Measurements from ENCODE around the gene ZBED6. TPM values are rescaled to one million over a fixed set of nuclear protein-coding genes. Genes with fewer than 3 reads are reported as not detected.

ZBED6 gene
- total RNA-seq, 1 experiment from 2014 or later, result 35.6 TPM

DNA sequence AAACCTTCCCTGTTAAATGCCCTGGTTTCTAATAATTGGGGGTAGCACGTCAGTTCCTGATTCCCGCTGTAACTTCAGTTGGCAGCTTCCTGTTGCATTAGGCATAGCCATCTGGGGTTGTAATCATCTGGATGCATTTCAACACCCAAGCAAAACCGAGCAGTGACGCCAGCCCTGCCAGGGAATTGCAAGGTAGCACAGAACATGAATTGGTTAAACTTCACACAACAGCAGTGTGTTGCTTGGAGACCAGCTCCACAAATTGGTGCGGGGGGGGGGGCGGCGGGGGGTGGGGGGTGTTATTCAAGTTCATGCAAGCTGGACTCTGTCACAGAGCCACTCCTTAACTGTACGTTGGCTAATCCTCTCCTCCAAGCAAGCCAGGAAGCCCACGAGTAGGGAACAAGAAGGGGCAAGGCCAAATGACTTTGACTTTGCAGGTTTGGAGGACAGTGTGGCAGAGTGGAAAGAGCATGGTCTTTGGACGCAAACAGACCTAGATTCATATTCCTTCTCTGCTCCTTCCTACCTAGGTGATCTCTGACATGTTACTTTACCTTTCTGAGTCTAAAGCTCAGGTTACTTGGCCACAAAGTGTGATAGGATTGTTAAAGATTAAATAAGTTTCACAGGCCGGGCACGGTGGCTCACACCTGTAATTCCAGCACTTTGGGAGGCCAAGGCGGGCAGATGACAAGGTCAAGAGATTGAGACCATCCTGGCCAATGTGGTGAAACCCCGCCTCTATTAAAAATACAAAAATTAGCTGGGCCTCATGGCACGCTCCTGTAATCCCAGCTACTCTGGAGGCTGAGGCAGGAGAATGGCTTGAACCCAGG is 25.7 kb upstream of the ZBED6 start:
- intact Hi-C loops (cut with micrococcal nuclease; ENCODE audit: unreplicated experiment), result no loop called here
- Mint-ChIP-seq H3K4me3 (ENCODE audit: low read depth, unreplicated experiment) (peak overlapping the region; percentile 43), H3K27ac (ENCODE audit: unreplicated experiment) (peak overlapping the region; percentile 22), H3K27me3 (ENCODE audit: unreplicated experiment) (peaks cover 31% of the 10 kb centered on the region), H3K36me3 (ENCODE audit: insufficient read depth, unreplicated experiment) (no peaks in the 10 kb centered on the region), H3K4me1 (ENCODE audit: low read depth, unreplicated experiment) (peaks cover 23% of the 10 kb centered on the region), H3K9me3 (ENCODE audit: low read depth, unreplicated experiment) (no peaks in the 10 kb centered on the region)
- DNase-seq, result peak; percentile 70
- CTCF ChIA-PET, result interaction anchor here (0.5 to 0.6 kb wide), 3 partner anchors 211 to 729 kb away, joined by 3 to 4 read pairs (median 4); no protein-coding TSS in a partner anchor
- no peak for TF ChIP-seq CTCF (IDR thresholded peaks at IDR 0.05; ENCODE audit: unreplicated experiment)
- BruUV-seq (replicated peaks), result no TSS peak

GRCh38 chr1:203771901-203772301 is 23.5 kb upstream of the ZBED6 start:
- no TSS peak for BruUV-seq (replicated peaks)
- Mint-ChIP-seq H3K36me3 (ENCODE audit: insufficient read depth, unreplicated experiment) (no peaks in the 10 kb centered on the region), H3K27ac (ENCODE audit: unreplicated experiment) (no peak overlapping the region), H3K4me1 (ENCODE audit: low read depth, unreplicated experiment) (peaks cover 23% of the 10 kb centered on the region), H3K27me3 (ENCODE audit: unreplicated experiment) (peaks cover 25% of the 10 kb centered on the region), H3K4me3 (ENCODE audit: low read depth, unreplicated experiment) (no peak overlapping the region), H3K9me3 (ENCODE audit: low read depth, unreplicated experiment) (no peaks in the 10 kb centered on the region)
- no peak for DNase-seq
- TF ChIP-seq CTCF (IDR thresholded peaks at IDR 0.05; ENCODE audit: unreplicated experiment), result no peak
- CTCF ChIA-PET, result no interaction called here
- intact Hi-C loops (cut with micrococcal nuclease; ENCODE audit: unreplicated experiment), result no loop called here

DNA sequence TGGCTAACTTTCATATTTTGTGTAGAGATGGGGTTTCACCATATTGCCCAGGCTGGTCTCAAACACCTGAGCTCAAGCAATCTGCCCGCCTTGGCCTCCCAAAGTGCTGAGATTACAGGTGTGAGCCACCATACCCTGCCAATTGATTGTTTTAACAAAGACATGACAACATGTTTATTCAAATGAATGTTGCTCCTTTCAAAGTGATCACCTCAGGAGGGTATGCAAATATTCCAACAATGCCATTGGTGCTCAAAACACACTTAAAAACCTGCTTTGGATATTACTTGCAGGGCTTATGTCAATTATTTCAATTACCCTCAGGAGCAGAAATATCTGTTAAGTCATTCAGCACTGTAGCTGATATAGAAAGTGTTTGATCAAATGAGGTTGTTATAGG is 22.6 kb upstream of the ZBED6 start:
- H3K36me3 Mint-ChIP-seq (ENCODE audit: insufficient read depth, unreplicated experiment), result no peaks in the 10 kb centered on the region
- peaks cover 23% of the 10 kb centered on the region for H3K4me1 Mint-ChIP-seq (ENCODE audit: low read depth, unreplicated experiment)
- CTCF ChIA-PET, result no interaction called here

GRCh38 chr1:203776636-203777035 is 18.8 kb upstream of the ZBED6 start:
- no TSS peak for BruUV-seq (replicated peaks)
- Mint-ChIP-seq H3K4me3 (ENCODE audit: low read depth, unreplicated experiment) (no peak overlapping the region), H3K4me1 (ENCODE audit: low read depth, unreplicated experiment) (no peaks in the 10 kb centered on the region), H3K9me3 (ENCODE audit: low read depth, unreplicated experiment) (no peaks in the 10 kb centered on the region), H3K27ac (ENCODE audit: unreplicated experiment) (no peak overlapping the region), H3K36me3 (ENCODE audit: insufficient read depth, unreplicated experiment) (no peaks in the 10 kb centered on the region), H3K27me3 (ENCODE audit: unreplicated experiment) (peaks cover 4% of the 10 kb centered on the region)
- DNase-seq, result peak; percentile 12
- CTCF ChIA-PET, result no interaction called here
- intact Hi-C loops (cut with micrococcal nuclease; ENCODE audit: unreplicated experiment), result no loop called here
- no peak for TF ChIP-seq CTCF (IDR thresholded peaks at IDR 0.05; ENCODE audit: unreplicated experiment)

More for the DNA sequence above, 22.6 kb upstream of the ZBED6 start:
- Mint-ChIP-seq H3K4me3 (ENCODE audit: low read depth, unreplicated experiment) (no peak overlapping the region), H3K27ac (ENCODE audit: unreplicated experiment) (no peak overlapping the region), H3K27me3 (ENCODE audit: unreplicated experiment) (peaks cover 25% of the 10 kb centered on the region), H3K9me3 (ENCODE audit: low read depth, unreplicated experiment) (no peaks in the 10 kb centered on the region)
- intact Hi-C loops (cut with micrococcal nuclease; ENCODE audit: unreplicated experiment), result no loop called here
- no peak for TF ChIP-seq CTCF (IDR thresholded peaks at IDR 0.05; ENCODE audit: unreplicated experiment)
- no TSS peak for BruUV-seq (replicated peaks)
- no peak for DNase-seq

Measured in Calu3 (cell line).